ENCODE data around the gene TLCD1.

TLCD1 gene

DNA sequence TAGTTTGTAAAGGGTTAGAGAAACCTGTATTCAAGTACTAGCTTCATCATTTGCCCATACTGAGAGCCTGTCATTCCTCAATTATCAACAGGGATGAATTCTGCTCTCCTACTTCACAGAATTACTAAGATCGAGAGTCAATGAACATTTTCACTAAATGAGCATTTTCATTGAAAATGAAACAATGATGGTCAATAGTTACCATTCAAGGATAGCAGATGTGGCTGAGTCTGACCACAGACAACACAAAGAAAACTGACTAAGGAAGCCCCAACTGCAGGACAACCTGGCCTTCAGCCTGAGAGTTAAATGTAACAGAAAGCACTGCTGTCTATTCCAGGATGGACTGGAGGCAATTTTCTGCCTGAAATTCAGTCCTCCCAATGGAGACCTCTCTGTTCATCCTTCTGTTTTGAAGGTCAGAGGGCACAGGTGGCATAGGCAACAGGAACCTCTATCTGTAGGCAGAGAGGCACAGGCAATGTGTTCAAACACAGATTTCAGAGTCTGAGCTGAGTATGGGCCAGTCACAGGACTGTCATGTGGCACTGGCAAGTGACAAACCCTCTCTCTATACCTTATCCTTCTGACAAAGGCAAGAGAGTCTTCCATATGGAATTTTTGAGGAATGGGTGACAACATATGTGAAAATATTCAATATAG is 37.2 kb upstream of the TLCD1 start:
- H3K79me1 ChIP-seq (ENCODE audit: low read length), result peaks cover 9% of the 10 kb centered on the region
- no peak overlapping the region for H3K18ac ChIP-seq (ENCODE audit: low read length)
- no CpG with 5 or more reads among the region's 1 CpG for WGBS (ENCODE audit: extremely low coverage, insufficient coverage, low lambda C conversion rate)
- no peak overlapping the region for H3K23ac ChIP-seq (ENCODE audit: low read length)
- peaks cover 10% of the 10 kb centered on the region for H3K4me1 ChIP-seq (ENCODE audit: control insufficient read depth, low read depth, low read length)
- no peak overlapping the region for H4K5ac ChIP-seq (ENCODE audit: low read length)
- H3K79me2 ChIP-seq (ENCODE audit: control insufficient read depth, insufficient read depth, low read length), result peaks cover 2% of the 10 kb centered on the region
- no peak overlapping the region for H3K4ac ChIP-seq (ENCODE audit: low read depth, low read length)
- H3K27me3 ChIP-seq (ENCODE audit: insufficient read depth, low read length, poor library complexity), result no peaks in the 10 kb centered on the region
- no peak overlapping the region for H2BK120ac ChIP-seq (ENCODE audit: low read depth, low read length)
- H3K4me2 ChIP-seq (ENCODE audit: low read length), result no peak overlapping the region
- no peak overlapping the region for H3K9ac ChIP-seq (ENCODE audit: low read length)
- no peak overlapping the region for H3K4me3 ChIP-seq (ENCODE audit: low read length)
- H4K8ac ChIP-seq (ENCODE audit: low read depth, low read length), result no peak overlapping the region
- H3K36me3 ChIP-seq (ENCODE audit: control insufficient read depth, insufficient read depth, low read length), result peaks cover 2% of the 10 kb centered on the region
- no peak overlapping the region for H2BK5ac ChIP-seq (ENCODE audit: low read length)
- no peak overlapping the region for H3K27ac ChIP-seq (ENCODE audit: low read depth, low read length)
- no peak for DNase-seq
- H2AK5ac ChIP-seq (ENCODE audit: low read length), result no peak overlapping the region
- no peak overlapping the region for H3K56ac ChIP-seq (ENCODE audit: low read length)
- H2BK15ac ChIP-seq (replicated peaks; ENCODE audit: low read depth), result no peak overlapping the region

DNA sequence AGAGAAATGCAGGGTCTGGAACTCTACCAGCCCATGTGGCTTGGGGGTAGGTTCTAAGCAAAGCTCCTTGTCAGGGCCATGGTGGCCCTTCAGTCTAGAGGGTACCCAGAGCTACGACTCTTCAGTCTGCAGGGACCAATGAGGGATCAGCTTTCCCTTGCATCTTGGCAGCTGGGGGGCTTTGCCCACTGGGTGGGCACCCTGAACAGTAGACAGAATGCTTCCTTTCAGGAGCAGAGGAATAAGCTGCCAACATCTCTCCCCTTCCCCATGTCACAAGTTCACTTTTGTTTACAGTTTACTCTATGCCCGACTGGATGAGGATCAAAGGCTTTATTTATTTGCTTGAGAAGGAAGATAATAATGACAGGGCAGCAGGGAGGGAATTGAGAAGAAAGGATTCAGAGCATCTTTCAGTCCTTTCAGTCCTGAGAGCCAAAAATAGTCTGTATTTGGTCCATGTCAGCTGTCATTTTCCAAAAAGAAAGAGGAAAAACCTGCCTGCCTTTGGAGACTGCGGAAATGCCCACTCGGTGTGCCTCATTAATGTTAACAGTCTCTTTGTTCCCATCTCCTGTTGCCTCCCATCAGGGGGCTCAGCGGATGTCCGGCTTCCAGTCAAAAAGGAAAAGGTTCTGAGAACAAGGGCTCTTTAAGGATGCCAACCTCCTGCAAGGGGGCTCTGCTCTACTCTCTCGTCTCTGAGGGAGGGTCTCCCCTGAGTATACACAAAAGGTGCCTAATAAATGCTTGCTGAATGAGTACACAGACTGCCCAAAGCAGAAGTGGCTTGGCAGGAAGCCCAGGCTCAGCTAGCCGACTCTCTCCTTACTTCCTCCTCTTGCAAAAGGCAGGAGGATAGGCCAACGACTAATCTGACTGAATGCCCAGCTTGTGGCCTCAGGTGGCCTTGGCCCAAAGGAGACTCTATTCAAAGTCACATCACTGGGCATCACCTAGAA is 34.8 kb upstream of the TLCD1 start:
- Histone ChIP-seq H2BK120ac (ENCODE audit: low read depth, low read length) (no peak overlapping the region), H3K4me1 (ENCODE audit: control insufficient read depth, low read depth, low read length) (peaks cover 10% of the 10 kb centered on the region), H3K4ac (ENCODE audit: low read depth, low read length) (peak overlapping the region; percentile 44), H3K4me3 (ENCODE audit: low read length) (no peak overlapping the region), H3K56ac (ENCODE audit: low read length) (peak overlapping the region; percentile 64), H2BK5ac (ENCODE audit: low read length) (peak overlapping the region; percentile 44), H3K79me1 (ENCODE audit: low read length) (peaks cover 8% of the 10 kb centered on the region), H3K27ac (ENCODE audit: low read depth, low read length) (peak overlapping the region; percentile 82), H3K4me2 (ENCODE audit: low read length) (no peak overlapping the region), H3K36me3 (ENCODE audit: control insufficient read depth, insufficient read depth, low read length) (peaks cover 2% of the 10 kb centered on the region), H2BK15ac (replicated peaks; ENCODE audit: low read depth) (no peak overlapping the region), H3K18ac (ENCODE audit: low read length) (peak overlapping the region; percentile 33), H4K5ac (ENCODE audit: low read length) (no peak overlapping the region), H3K79me2 (ENCODE audit: control insufficient read depth, insufficient read depth, low read length) (peaks cover 2% of the 10 kb centered on the region), H4K8ac (ENCODE audit: low read depth, low read length) (no peak overlapping the region), H3K23ac (ENCODE audit: low read length) (no peak overlapping the region), H3K9ac (ENCODE audit: low read length) (peak overlapping the region; percentile 8), H2AK5ac (ENCODE audit: low read length) (no peak overlapping the region), H3K27me3 (ENCODE audit: insufficient read depth, low read length, poor library complexity) (no peaks in the 10 kb centered on the region)
- DNase-seq, result peak; percentile 82
- WGBS (ENCODE audit: extremely low coverage, insufficient coverage, low lambda C conversion rate), result no CpG with 5 or more reads among the region's 9 CpGs

DNA sequence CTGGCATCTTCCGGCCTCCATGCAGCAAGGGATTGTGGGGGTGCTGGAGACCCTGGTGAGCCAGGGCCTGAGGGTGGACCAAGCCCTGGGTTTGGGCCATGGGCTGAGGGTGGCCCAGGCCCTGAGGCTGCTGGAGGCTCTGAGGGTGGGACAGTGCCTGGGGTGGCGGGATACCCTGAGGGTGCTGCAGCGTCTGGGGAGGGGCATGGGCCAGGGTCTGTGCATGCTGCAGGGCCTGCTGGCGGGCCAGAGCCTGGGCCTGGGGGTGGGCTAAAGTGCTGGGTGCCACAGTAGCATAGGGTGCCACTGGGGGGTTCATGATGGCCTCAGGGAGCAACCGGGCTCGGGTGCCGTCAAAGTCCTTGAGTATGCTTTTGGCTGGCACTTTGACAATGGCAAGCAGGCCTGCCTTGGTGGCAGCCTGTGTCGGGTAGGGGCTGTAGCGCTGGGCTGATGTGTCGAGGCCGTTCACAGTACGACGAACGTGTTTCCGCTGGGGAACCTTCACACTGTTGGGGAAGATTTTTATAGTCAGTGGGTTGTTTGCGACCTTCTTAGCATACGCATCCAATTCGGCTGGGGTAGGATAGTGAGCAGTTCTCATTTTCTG is 33.3 kb upstream of the TLCD1 start:
- Histone ChIP-seq H3K79me1 (ENCODE audit: low read length) (peaks cover 8% of the 10 kb centered on the region), H3K4ac (ENCODE audit: low read depth, low read length) (no peak overlapping the region), H4K8ac (ENCODE audit: low read depth, low read length) (no peak overlapping the region), H3K9ac (ENCODE audit: low read length) (no peak overlapping the region), H2BK120ac (ENCODE audit: low read depth, low read length) (no peak overlapping the region), H3K4me1 (ENCODE audit: control insufficient read depth, low read depth, low read length) (peaks cover 10% of the 10 kb centered on the region), H3K4me2 (ENCODE audit: low read length) (no peak overlapping the region), H4K5ac (ENCODE audit: low read length) (no peak overlapping the region), H3K36me3 (ENCODE audit: control insufficient read depth, insufficient read depth, low read length) (peaks cover 2% of the 10 kb centered on the region), H3K56ac (ENCODE audit: low read length) (no peak overlapping the region), H3K27ac (ENCODE audit: low read depth, low read length) (no peak overlapping the region), H2BK5ac (ENCODE audit: low read length) (no peak overlapping the region), H3K27me3 (ENCODE audit: insufficient read depth, low read length, poor library complexity) (no peaks in the 10 kb centered on the region), H3K4me3 (ENCODE audit: low read length) (no peak overlapping the region), H3K18ac (ENCODE audit: low read length) (no peak overlapping the region), H3K23ac (ENCODE audit: low read length) (no peak overlapping the region), H3K79me2 (ENCODE audit: control insufficient read depth, insufficient read depth, low read length) (peaks cover 2% of the 10 kb centered on the region), H2AK5ac (ENCODE audit: low read length) (no peak overlapping the region), H2BK15ac (replicated peaks; ENCODE audit: low read depth) (no peak overlapping the region)
- WGBS (ENCODE audit: extremely low coverage, insufficient coverage, low lambda C conversion rate), result no CpG with 5 or more reads among the region's 18 CpGs
- no peak for DNase-seq

- no peaks in the 10 kb centered on the region for H3K27me3 ChIP-seq (ENCODE audit: insufficient read depth, low read length, poor library complexity)
- H3K4me1 ChIP-seq (ENCODE audit: control insufficient read depth, low read depth, low read length), result peaks cover 10% of the 10 kb centered on the region
- H2BK5ac ChIP-seq (ENCODE audit: low read length), result no peak overlapping the region
- peaks cover 1% of the 10 kb centered on the region for H3K79me2 ChIP-seq (ENCODE audit: control insufficient read depth, insufficient read depth, low read length)
- peaks cover 2% of the 10 kb centered on the region for H3K36me3 ChIP-seq (ENCODE audit: control insufficient read depth, insufficient read depth, low read length)
- no peak overlapping the region for H3K4ac ChIP-seq (ENCODE audit: low read depth, low read length)
- WGBS (ENCODE audit: extremely low coverage, insufficient coverage, low lambda C conversion rate), result no CpG with 5 or more reads among the region's 32 CpGs
- no peak for DNase-seq
- H2BK15ac ChIP-seq (replicated peaks; ENCODE audit: low read depth), result no peak overlapping the region
- no peak overlapping the region for H2BK120ac ChIP-seq (ENCODE audit: low read depth, low read length)
- H4K5ac ChIP-seq (ENCODE audit: low read length), result no peak overlapping the region
- peaks cover 7% of the 10 kb centered on the region for H3K79me1 ChIP-seq (ENCODE audit: low read length)
- no peak overlapping the region for H3K18ac ChIP-seq (ENCODE audit: low read length)
- H3K4me3 ChIP-seq (ENCODE audit: low read length), result no peak overlapping the region
- H3K9ac ChIP-seq (ENCODE audit: low read length), result no peak overlapping the region
- H4K8ac ChIP-seq (ENCODE audit: low read depth, low read length), result no peak overlapping the region
- no peak overlapping the region for H3K23ac ChIP-seq (ENCODE audit: low read length)
- no peak overlapping the region for H3K56ac ChIP-seq (ENCODE audit: low read length)
- H3K27ac ChIP-seq (ENCODE audit: low read depth, low read length), result no peak overlapping the region
- no peak overlapping the region for H2AK5ac ChIP-seq (ENCODE audit: low read length)
- H3K4me2 ChIP-seq (ENCODE audit: low read length), result no peak overlapping the region
These were observed 32.5 kb upstream of the TLCD1 start for GRCh38 chr17:28758411-28759121.

DNA sequence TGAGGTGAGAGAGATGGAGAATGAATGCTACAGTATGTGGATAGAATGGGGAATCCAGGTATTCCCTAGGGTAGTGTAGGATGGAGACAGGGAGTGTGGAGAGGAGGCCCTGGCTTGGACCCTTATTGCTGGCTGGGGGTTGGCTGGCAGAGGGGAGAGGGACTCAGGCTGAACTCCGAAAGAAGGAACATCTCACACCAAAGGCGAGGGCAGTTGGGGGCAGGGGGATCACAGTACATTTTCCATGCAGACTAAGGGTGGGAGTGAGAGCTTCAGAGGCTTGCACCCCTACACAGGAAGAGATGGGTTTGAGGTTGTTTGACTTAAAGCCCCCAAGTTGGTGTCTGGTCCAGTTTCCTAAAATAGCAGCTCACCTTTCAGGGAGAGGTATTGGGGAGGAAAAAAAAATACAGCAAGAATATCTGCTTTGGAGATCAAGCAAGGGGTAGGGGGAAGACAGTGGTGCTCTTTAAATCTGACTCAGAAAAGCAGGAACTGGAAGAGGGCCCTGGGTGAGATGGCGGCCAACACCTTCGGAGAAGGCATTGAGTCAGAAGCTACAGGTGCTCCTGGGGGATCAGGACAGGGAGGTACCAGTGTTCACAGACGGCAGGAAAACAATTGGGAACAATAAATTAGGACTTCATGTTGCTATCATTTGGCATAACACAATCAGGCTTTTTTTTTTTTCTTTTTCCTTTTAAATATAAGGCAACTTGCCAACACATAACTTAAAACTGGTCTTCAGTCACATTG is 30.2 kb upstream of the TLCD1 start:
- Histone ChIP-seq H3K56ac (ENCODE audit: low read length) (no peak overlapping the region), H2BK5ac (ENCODE audit: low read length) (no peak overlapping the region), H3K4ac (ENCODE audit: low read depth, low read length) (no peak overlapping the region), H3K4me1 (ENCODE audit: control insufficient read depth, low read depth, low read length) (peaks cover 3% of the 10 kb centered on the region), H3K4me2 (ENCODE audit: low read length) (no peak overlapping the region), H3K23ac (ENCODE audit: low read length) (no peak overlapping the region), H4K5ac (ENCODE audit: low read length) (no peak overlapping the region), H3K79me2 (ENCODE audit: control insufficient read depth, insufficient read depth, low read length) (no peaks in the 10 kb centered on the region), H4K8ac (ENCODE audit: low read depth, low read length) (no peak overlapping the region), H3K27me3 (ENCODE audit: insufficient read depth, low read length, poor library complexity) (no peaks in the 10 kb centered on the region), H2BK15ac (replicated peaks; ENCODE audit: low read depth) (no peak overlapping the region), H3K18ac (ENCODE audit: low read length) (no peak overlapping the region), H3K36me3 (ENCODE audit: control insufficient read depth, insufficient read depth, low read length) (peaks cover 7% of the 10 kb centered on the region), H2AK5ac (ENCODE audit: low read length) (no peak overlapping the region), H2BK120ac (ENCODE audit: low read depth, low read length) (no peak overlapping the region), H3K79me1 (ENCODE audit: low read length) (peaks cover 4% of the 10 kb centered on the region), H3K9ac (ENCODE audit: low read length) (no peak overlapping the region), H3K4me3 (ENCODE audit: low read length) (no peak overlapping the region), H3K27ac (ENCODE audit: low read depth, low read length) (no peak overlapping the region)
- no CpG with 5 or more reads among the region's 5 CpGs for WGBS (ENCODE audit: extremely low coverage, insufficient coverage, low lambda C conversion rate)
- DNase-seq, result no peak
